HG02970 (cell line): ENCODE results near the gene BEST2.

Experiments used
- ATAC-seq: cut with Tn5 transposase; IDR thresholded peaks from one replicate; pipeline ENCODE4 v1.9.1; 2021; ENCODE audit warnings: mild to moderate bottlenecking, moderate library complexity, moderate number of reproducible peaks; ENCODE audit not compliant: unreplicated experiment, low FRiP score

The BEST2 gene

DNA sequence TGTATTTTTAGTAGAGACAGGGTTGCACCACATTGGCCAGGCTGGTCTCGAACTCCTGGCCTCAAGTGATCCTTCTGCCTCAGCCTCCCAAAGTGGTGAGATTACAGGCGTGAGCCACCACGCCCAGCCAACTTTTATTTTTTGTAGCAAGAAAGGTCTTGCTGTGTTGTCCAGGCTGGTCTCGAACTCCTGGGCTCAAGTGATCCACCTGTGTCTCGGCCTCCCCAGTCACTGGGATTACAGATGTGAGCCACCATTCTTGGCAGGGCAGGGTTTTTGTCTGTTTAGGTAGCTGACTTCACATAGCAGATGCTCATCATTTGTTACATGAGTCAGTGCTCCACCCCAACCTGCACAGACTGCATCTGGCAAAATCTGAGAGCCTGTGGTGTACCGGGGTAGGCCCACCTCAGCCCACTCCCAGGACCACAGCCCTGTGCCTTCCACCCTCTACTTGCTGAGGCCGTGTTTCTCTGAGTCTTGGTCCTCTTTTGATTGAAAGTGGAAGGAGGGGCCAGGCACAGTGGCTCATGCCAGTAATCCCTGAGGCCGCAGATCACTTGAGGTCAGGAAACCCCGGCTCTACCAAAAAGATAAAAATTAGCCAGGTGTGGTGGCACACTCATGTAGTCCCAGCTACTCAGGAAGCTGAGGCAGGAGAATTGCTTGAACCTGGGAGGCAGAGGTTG, 23.7 kb upstream of the BEST2 start:
- ATAC-seq: no peak

DNA sequence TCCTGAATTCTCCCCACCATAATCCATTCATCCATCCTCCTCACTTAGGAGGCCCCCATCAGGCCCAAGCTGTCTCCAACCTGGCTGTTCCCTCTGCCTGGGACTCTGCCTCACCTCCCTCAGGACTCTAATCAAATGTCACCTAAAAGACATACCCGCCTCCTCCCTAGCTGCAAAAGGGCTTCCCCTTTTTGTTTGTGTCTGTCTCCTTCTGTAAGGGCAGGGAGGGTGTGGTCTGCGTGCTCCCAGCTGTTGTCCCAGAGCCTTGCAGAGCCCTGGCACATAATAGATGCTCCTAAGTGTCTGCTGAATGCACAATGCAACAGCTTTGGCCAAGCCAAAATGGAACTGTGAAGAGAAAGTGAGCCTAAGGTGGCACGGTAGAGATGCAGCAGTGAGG, 21.5 kb upstream of the BEST2 start:
- no peak for ATAC-seq

DNA sequence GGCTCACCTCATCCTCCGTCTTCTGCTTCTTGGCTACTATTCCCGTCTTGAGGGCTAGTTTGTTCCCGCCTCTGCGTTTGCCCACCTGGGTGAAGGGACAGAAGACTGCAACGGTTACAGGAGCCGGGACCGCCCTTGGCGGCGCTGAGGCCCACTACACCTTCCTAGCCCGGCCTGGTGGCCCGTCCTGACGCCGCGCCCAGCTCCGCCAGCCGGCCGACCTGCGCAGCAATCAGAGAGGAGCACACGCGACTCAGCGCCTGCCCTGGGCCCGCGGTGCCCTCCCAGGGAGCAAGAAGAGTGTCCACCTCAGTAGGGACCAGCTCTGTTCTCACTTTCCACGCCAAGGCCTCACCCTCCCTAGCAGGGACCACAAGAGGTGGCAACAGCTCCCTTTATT, 20.3 kb upstream of the BEST2 start:
- ATAC-seq: no peak

DNA sequence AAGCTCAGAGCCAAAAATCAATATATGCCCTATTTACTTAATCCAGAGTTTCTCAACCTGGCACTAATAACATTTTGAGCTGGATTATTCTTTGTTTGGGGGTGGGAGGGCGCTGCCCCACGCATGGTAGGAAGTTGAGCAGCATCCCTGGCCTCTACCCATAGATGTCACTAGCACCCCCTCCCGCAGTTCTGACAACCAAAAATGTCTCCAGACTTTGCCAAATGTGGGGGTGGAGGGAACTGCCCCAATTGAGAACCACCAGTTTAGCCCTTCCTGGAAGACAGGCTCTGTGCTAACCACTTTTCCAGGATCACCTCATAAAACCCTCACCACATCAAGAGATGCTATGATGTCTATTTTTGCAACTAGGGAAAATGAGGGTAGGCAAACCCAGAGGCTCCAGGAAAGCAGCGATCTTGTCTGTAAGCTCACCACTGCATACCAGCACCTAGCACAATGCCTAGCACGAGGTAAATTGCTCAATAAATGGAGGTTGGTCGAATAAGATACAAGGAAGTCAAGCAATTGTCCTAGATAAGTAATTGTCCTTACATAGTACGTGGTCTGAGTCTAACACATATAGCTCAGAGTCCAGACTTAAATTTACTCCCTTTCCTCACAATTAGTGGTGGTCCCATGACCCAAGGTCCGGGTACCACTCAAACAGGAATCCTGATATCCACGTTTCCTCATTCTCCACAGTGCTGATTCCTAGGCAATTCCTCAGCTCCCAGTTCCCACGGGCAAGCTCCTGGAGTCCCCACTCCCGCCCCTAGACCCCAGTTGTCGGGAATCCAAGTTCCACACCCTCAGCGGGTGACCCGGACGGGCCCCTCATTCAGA, 18.0 kb upstream of the BEST2 start:
- no peak for ATAC-seq

DNA sequence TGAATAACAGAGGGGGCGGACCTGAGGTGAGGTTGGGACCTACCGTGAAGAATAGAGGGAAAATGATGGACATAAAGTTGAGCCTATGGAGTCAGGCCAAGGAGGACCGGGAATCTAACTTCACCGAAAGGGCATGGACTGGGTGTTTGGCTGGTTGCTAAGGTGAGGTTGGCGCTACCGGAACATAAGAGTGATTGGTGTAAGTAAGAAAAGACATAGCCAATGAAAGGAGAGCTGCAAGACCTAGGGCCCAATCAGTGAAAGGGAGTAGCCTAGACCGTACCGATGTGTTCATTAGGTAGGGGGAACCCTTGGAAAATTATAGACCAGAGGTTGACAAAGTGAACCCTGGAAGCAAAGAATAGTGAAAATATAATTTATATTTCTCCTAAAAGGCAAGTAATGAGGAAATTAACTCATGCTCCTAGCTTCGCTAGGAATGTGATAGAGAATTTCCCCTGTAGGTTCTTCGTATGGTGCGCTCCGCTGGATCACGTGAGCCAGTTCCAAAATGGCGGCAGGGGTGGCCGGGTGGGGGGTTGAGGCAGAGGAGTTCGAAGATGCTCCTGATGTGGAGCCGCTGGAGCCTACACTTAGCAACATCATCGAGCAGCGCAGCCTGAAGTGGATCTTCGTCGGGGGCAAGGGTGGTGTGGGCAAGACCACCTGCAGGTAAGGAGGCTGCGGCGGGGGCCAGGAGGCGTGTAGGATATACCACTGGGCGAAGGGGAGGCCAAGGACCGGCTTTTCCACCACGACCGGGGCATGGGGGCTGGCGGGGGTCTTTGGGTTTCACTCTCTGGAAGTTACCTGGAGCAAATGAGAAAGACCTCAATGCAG, 14.4 kb upstream of the BEST2 start, which contains the start of gene GET3:
TSS of gene GET3 (plus strand) at position 503 of the 840 bp plus-strand sequence. CDS start at position 512, 9 bp downstream.
- peak; percentile 62 for ATAC-seq

DNA sequence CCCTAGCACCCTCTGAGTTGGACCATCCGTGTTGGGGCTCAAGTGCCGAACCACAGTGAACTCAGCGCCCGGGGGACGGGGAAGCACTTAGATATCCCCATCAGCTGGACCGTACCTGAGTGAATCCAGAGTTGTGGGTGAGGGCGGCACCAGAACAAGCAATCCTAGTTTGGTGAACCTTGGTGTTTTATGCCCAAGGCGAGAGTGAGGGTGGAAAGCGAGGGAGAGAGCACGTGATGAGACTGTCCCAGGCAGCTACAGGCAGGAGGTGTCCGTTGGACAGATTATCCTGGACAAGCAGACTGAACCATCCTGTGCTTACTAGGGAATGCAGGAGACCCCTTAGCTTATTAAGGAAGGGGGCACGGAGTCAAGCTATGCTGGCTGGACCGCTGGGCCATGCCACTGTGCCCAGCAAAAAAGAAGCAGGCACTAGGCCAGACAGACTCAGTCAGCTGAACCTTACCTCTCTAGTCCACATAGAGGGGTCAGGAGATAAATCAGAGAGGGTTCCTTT, 13.7 kb upstream of the BEST2 start:
- ATAC-seq: no peak

DNA sequence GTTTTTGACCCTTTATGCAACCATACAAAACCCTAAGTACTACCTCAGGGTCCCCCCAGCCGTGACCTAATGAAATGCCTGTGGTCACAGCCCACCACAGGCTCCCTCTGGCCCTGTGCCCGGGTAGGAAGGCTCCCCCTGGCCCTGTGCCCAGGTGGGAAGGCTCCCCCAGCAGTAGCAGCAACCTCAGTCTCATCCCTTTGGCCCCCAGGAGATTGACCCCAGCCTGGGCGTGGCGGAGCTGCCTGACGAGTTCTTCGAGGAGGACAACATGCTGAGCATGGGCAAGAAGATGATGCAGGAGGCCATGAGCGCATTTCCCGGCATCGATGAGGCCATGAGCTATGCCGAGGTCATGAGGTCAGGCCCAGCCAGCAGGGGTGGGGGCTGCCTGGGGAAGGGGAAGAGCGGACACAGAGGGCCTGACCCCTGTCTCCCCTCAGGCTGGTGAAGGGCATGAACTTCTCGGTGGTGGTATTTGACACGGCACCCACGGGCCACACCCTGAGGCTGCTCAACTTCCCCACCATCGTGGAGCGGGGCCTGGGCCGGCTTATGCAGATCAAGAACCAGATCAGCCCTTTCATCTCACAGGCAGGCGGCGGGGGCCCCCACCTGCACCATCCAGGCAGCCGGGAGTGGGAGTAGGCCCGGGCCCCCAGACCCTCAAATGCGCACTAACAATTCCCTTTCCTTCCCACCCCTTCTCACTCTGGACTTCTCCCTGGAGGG, 6.3 kb upstream of the BEST2 start:
- no peak for ATAC-seq

DNA sequence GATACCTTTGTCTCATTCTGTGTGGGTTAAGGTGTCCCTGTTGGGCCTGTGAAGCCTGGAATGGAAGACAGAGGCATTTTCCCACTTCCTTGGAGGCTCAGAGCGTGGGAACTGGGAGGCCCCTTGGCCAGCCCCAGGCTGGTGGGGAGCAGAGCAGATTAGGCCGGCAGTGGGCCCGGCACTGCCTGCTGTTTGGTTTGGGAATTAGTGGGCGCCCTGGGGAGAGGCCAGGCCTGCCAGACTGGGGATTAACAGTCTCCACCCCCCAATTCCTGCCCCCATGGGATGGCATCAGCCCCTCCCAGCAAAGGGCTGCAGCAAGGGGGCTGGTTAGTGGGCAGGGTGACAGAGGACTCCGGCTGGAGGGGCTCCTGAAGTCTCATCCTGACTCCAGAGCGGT, 3.1 kb upstream of the BEST2 start:
- no peak for ATAC-seq

DNA sequence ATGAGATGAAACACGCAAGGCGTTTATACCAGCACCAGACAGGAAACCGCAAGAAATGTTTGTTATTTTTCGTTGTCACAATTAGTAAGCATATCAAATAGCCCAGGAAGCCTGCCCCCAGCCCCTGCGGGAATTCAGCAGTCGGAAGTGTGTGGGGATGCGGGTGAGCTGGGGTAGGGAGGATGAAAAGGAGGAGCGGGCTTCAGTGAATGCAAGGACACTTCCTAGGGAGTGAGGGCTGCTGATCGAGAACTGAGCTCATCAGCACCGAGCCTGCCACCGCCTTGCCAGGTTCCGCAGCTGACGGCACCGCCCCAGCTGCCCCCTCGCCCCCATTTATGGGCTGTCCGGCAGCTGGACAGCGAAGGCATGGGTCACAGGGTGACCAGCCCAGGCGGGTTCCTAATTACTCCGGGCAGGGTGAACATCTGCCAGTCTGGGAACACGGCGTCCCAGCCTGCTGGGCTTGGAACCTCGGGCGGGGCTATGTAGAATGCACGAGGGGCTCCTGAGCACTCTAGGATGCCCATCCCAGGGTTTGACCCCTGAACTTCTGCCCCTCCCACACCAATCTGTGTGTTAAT, 1.6 kb upstream of the BEST2 start:
- no peak for ATAC-seq

DNA sequence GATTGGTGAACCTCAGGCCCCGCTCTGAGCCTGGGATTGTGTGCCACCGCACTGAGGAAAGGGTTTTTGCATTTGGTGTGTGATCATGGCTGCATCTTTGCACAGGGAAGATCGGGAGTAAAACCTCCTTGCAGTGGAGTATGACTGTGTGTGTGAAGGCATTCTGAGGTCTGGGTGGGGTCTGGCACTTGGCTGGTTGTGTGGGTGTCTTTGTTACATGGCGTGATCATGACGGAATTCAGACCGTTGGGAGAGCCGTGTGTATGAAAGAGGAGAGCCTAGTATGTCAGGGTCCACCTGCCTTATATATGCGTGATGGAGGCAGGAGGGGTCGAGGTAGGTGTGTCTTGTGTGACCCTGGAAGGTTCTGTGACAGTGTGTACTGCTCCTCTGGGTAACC, 740 bp upstream of the BEST2 start:
- ATAC-seq: no peak

DNA sequence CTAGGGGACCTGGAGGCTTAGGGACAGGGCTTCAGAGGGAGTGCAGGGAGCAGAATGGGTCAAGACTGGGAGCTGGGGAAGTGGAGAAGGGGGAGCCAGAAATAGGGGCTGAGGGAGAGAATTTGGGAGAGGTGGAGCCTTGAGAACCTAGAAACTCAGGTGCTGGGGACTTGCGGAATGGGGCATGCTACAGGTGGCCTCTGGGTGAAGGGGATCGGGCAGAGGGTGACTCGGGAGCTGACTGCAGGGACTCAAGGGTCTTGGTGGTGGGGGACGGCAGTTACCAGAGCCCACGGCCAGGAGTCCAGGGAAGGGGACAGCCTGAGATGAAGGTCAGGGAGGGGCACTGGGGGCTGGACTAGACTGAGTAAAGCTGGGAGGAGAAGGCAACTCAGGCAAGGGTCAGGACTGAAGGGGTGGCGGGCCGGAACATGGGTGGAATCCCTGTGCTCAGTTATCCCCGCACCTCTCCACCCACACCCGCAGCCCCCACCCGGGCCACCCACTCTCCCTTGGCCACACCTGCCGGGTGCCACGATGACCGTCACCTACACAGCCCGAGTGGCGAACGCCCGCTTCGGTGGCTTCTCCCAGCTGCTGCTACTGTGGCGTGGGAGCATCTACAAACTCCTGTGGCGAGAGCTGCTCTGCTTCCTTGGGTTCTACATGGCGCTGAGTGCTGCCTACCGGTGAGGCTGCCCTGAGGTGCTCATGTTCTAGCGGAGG, 628 bp downstream of the BEST2 start:
- ATAC-seq: no peak

DNA sequence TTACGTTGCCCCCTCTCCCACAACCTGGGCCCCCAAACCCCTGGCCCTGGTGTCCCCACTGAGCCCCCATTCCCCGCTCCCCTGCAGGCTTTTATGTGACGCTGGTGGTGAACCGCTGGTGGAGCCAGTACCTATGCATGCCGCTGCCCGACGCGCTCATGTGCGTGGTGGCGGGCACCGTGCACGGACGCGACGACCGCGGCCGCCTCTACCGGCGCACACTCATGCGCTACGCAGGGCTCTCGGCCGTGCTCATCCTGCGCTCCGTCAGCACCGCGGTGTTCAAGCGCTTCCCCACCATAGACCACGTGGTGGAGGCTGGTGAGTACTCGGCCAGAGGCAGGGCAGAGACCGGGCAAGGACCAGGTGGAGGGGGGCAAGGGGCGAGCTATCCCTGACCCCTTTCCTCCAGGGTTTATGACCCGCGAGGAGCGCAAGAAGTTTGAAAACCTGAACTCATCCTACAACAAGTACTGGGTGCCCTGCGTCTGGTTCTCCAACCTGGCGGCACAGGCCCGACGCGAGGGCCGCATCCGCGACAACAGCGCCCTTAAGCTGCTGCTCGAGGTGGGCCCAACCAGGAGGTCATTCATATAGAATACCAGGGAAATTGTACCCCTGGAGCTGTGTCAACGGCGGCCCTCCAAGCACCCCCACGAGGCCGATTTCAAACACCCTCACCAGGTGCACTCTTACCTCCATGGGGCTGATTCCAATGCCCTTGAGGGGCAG, 3.0 kb downstream of the BEST2 start:
- no peak for ATAC-seq

DNA sequence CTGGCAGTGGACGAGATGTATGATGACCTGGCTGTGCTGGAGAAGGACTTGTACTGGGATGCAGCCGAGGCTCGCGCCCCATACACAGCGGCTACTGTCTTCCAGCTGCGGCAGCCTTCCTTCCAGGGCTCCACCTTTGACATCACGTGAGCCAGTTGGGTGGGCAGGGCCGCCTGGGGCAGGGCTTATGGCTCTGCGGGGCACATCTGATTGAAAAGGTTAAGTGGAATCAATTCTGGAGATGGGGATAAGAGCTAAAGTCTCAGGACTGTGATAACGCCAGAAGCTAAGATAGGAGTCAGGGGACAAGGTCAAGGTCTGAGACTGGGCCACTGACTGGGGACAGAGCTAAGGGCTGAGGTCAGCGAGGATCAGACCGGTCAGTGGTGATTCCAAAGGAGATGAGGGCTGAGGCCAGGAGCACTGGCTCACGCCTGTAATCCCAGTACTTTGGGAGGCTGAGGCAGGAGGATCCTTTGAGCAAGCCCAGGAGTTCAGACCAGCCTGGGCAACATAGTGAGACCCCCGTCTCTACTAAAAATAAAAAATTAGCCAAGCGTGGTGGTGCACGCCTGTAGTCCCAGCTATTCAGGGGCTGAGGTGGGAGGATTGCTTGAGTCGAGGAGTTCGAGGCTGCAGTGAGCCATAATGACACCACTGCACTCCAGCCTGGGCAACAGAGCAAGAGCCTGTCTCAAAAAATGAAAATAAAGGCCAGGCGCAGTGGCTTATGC, 4.7 kb downstream of the BEST2 start:
- ATAC-seq: no peak

DNA sequence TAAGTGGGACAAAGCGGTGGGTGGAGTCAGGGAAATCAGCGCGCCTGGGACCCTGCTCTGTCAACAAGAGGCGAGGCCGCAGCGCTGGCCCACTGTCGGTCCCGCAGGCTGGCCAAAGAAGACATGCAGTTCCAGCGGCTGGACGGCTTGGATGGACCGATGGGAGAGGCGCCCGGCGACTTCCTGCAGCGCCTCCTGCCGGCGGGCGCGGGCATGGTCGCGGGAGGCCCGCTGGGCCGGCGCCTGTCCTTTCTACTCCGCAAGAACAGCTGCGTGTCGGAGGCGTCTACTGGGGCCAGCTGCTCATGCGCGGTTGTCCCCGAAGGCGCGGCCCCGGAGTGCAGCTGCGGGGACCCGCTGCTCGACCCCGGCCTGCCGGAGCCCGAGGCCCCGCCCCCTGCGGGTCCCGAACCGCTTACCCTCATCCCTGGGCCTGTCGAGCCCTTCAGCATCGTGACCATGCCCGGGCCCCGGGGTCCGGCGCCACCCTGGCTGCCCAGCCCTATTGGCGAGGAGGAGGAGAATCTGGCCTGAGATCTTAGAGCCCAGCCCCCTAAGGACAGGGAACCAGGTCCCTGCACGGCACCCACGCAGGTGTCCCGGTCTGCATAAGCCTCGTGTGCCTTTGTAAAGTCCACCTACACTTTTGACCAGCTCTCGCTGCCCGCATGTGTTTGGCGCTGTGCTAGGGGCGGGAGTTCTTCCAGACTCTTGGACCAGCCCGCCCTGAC, 6.1 kb downstream of the BEST2 start:
- ATAC-seq: no peak

DNA sequence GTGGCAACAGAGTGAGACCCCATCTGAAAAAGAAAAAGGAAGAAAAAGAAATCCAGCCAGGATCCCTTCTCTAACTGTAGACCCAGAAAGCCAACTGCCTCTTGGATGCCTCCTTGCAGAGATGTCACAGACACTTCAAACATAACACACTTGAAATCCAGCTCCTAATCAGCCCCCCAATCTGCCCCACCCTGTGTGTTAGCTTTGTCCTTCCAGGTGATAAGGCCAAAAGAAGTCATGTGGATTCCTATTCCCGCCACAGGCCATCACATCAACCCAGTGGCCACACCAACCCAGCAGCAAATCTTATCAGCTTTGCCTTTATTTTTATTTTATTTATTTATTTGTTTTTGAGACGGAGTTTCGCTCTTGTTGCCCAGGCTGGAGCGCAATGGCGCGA, 8.1 kb downstream of the BEST2 start:
- no peak for ATAC-seq

DNA sequence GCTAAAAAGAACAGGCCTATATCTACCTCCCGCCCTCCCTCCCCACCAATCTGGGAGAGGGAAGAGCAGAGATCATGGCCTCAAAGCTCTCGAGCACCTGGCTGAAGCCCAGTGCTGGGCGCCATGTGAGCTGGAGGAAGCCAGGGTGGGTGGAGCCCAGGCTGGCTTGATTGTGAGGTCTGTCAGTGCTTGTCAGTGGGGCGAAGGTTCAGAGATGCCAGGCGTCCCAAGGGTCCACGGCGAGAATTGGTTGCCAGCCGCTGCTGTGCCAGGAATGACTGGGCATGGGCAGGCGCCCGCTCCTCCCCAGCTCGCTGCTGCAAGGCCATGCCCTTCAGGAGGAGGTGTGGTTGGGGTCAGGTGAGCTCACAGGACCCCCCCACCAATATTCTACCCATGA, 11.5 kb downstream of the BEST2 start:
- no peak for ATAC-seq

DNA sequence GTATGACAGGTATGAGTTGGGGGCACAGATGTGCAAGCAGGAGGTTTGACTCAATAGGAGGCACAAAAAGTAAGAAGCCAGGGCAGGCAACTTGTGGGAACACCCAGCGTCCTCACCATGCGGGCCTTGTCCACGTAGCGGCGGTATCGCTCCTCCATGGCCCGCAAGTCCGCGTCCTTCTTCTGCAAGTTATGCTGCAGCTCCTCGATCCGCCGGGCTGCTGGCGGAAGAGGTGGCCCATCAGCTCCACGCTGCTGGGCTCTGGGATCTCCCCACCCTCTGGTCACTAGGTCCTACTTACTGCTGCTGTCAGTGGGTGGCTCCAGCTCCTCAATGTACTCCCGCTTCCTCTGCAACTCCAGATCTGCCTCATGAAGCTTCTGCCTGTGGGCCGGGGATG, 13.1 kb downstream of the BEST2 start:
- ATAC-seq: no peak
